HEK293 (cell line): ENCODE results near the gene SBF2.

ENCODE experiments used
- CTCF ChIA-PET: fragments of 350-600 bp; formaldehyde crosslinking; extraction: SDS; loops from one replicate; lab custom pipeline; 2021; ENCODE audit warnings: antibody characterized with exemption; lab: Yijun Ruan, JAX
- POLR2A ChIA-PET: fragments of 300-600 bp; formaldehyde crosslinking; extraction: SDS; loops from one replicate; lab custom pipeline; 2020; ENCODE audit warnings: antibody characterized with exemption, inconsistent platforms; lab: Yijun Ruan, JAX
- H3K27ac ChIP-seq: fragments of 200-500 bp; sonication (Bioruptor generic); 2 replicates; pipeline ENCODE4 v1.5.1; 2014; ENCODE audit warnings: low read depth, low read length, control low read depth, inconsistent platforms; ENCODE audit errors: extremely low read depth
- H3K36me3 ChIP-seq, 2 experiments: fragments of 200-500 bp in 1 of 2; sonication (Bioruptor generic) in 1 of 2; 1 replicate in 1 of 2; 2 replicates in 1 of 2; pipeline ENCODE4 v1.5.1; 2014 to 2017; ENCODE audit warnings: inconsistent platforms in 2 of 2, low read length in 2 of 2; ENCODE audit not compliant: control insufficient read depth in 2 of 2, insufficient read depth in 1 of 2
- H3K4me1 ChIP-seq: fragments of 200-500 bp; sonication (Bioruptor generic); 2 replicates; pipeline ENCODE4 v1.5.1; 2014; ENCODE audit warnings: mild to moderate bottlenecking, low read length, inconsistent platforms; ENCODE audit not compliant: control insufficient read depth, insufficient read depth
- H3K4me3 ChIP-seq: 2 replicates; pipeline ENCODE4 v1.5.1; 2011; ENCODE audit warnings: low read depth, mild to moderate bottlenecking, control low read depth, low read length, moderate library complexity
- H3K9me3 ChIP-seq: fragments of 200-500 bp; sonication (Bioruptor generic); 2 replicates; pipeline ENCODE4 v1.5.1; 2014; ENCODE audit warnings: low read depth, low read length, inconsistent platforms; ENCODE audit not compliant: control insufficient read depth, insufficient read depth
- GLI4 ChIP-seq: fragments of 450-650 bp; formaldehyde crosslinking; IDR thresholded peaks from 2 replicates; pipeline ENCODE4 v1.5.1; 2016; ENCODE audit warnings: missing biosample characterization, missing genetic modification characterization
- HOXD13 ChIP-seq: sonication (generic); formaldehyde crosslinking; IDR thresholded peaks from 2 replicates; pipeline ENCODE4 v1.8.0; 2022; ENCODE audit warnings: missing genetic modification reagents, borderline replicate concordance
- IKZF3 ChIP-seq: fragments of 450-650 bp; IDR thresholded peaks from 2 replicates; pipeline ENCODE4 v1.5.0; 2018; ENCODE audit warnings: missing biosample characterization, mild to moderate bottlenecking, missing genetic modification characterization, moderate library complexity
- SP2 ChIP-seq: fragments of 450-650 bp; formaldehyde crosslinking; IDR thresholded peaks from 2 replicates; pipeline ENCODE4 v1.5.1; 2016; ENCODE audit warnings: missing biosample characterization, missing genetic modification characterization
- TRIM28 ChIP-seq: IDR thresholded peaks from 2 replicates; pipeline ENCODE4 v1.6.1; 2011; ENCODE audit warnings: low read length, control low read depth, borderline replicate concordance
- YY1 ChIP-seq: fragments of 450-650 bp; formaldehyde crosslinking; IDR thresholded peaks from 2 replicates; pipeline ENCODE4 v1.5.1; 2018; ENCODE audit warnings: missing biosample characterization, missing genetic modification characterization
- ZBTB21 ChIP-seq: fragments of 450-650 bp; formaldehyde crosslinking; IDR thresholded peaks from 2 replicates; pipeline ENCODE4 v1.5.1; 2017; ENCODE audit warnings: missing biosample characterization, missing genetic modification characterization
- ZIC2 ChIP-seq: fragments of 450-650 bp; formaldehyde crosslinking; IDR thresholded peaks from 2 replicates; pipeline ENCODE4 v1.5.1; 2016; ENCODE audit warnings: missing biosample characterization, missing genetic modification characterization
- ZNF121 ChIP-seq: fragments of 450-650 bp; formaldehyde crosslinking; IDR thresholded peaks from 2 replicates; pipeline ENCODE4 v1.5.1; 2016; ENCODE audit warnings: missing biosample characterization, missing genetic modification characterization
- ZNF138 ChIP-seq: fragments of 450-650 bp; formaldehyde crosslinking; IDR thresholded peaks from 2 replicates; pipeline ENCODE4 v1.5.1; 2016; ENCODE audit warnings: missing biosample characterization, missing genetic modification characterization, borderline replicate concordance
- ZNF155 ChIP-seq: fragments of 450-650 bp; formaldehyde crosslinking; IDR thresholded peaks from 2 replicates; pipeline ENCODE4 v1.5.1; 2016; ENCODE audit warnings: missing biosample characterization, missing genetic modification characterization
- ZNF174 ChIP-seq: fragments of 450-650 bp; formaldehyde crosslinking; IDR thresholded peaks from 2 replicates; pipeline ENCODE4 v1.5.0; 2017; ENCODE audit warnings: missing biosample characterization, mild to moderate bottlenecking, missing genetic modification characterization
- ZNF19 ChIP-seq: fragments of 450-650 bp; formaldehyde crosslinking; IDR thresholded peaks from 2 replicates; pipeline ENCODE4; 2016; ENCODE audit warnings: missing biosample characterization, missing genetic modification characterization, low read depth
- ZNF223 ChIP-seq: fragments of 450-650 bp; formaldehyde crosslinking; IDR thresholded peaks from 2 replicates; pipeline ENCODE4 v1.5.1; 2016; ENCODE audit warnings: missing biosample characterization, missing genetic modification characterization
- ZNF37A ChIP-seq: fragments of 450-650 bp; IDR thresholded peaks from 2 replicates; pipeline ENCODE4 v1.5.1; 2018; ENCODE audit warnings: missing biosample characterization, missing genetic modification characterization
- ZNF423 ChIP-seq: fragments of 450-650 bp; formaldehyde crosslinking; IDR thresholded peaks from 2 replicates; pipeline ENCODE4 v1.5.1; 2016; ENCODE audit warnings: missing biosample characterization, missing genetic modification characterization
- ZNF501 ChIP-seq: fragments of 450-650 bp; formaldehyde crosslinking; IDR thresholded peaks from 2 replicates; pipeline ENCODE4 v1.5.1; 2016; ENCODE audit warnings: missing biosample characterization, missing genetic modification characterization
- ZNF529 ChIP-seq: fragments of 450-650 bp; formaldehyde crosslinking; IDR thresholded peaks from 2 replicates; pipeline ENCODE4 v1.5.1; 2017; ENCODE audit warnings: missing genetic modification characterization, missing biosample characterization; ENCODE audit not compliant: insufficient replicate concordance
- ZNF549 ChIP-seq: fragments of 450-650 bp; IDR thresholded peaks from 2 replicates; pipeline ENCODE4 v1.5.1; 2018; ENCODE audit warnings: missing biosample characterization, missing genetic modification characterization, mild to moderate bottlenecking, inconsistent platforms, moderate library complexity
- ZNF555 ChIP-seq: fragments of 450-650 bp; formaldehyde crosslinking; conservative IDR thresholded peaks from 2 replicates; pipeline ENCODE4 v1.5.1; 2017; ENCODE audit warnings: missing biosample characterization, mild to moderate bottlenecking, missing genetic modification characterization, inconsistent platforms
- ZNF585B ChIP-seq: fragments of 450-650 bp; formaldehyde crosslinking; IDR thresholded peaks from 2 replicates; pipeline ENCODE4 v1.5.1; 2016; ENCODE audit warnings: missing biosample characterization, missing genetic modification characterization
- ZNF660 ChIP-seq: fragments of 450-650 bp; IDR thresholded peaks from 2 replicates; pipeline ENCODE4 v1.5.1; 2018; ENCODE audit warnings: missing biosample characterization, mild to moderate bottlenecking, missing genetic modification characterization
- ZSCAN23 ChIP-seq: fragments of 450-650 bp; formaldehyde crosslinking; IDR thresholded peaks from 2 replicates; pipeline ENCODE4 v1.5.1; 2016; ENCODE audit warnings: missing biosample characterization, missing genetic modification characterization
- TF ChIP-seq, protein P1 (sequence below): fragments of 450-650 bp; formaldehyde crosslinking; IDR thresholded peaks from 2 replicates; pipeline ENCODE4 v1.5.1; 2016; ENCODE audit warnings: missing biosample characterization, missing genetic modification characterization
- TF ChIP-seq, protein P2 (sequence below): fragments of 450-650 bp; IDR thresholded peaks from 2 replicates; pipeline ENCODE4 v1.5.1; 2018; ENCODE audit warnings: missing biosample characterization, mild to moderate bottlenecking, missing genetic modification characterization

Gene SBF2

DNA sequence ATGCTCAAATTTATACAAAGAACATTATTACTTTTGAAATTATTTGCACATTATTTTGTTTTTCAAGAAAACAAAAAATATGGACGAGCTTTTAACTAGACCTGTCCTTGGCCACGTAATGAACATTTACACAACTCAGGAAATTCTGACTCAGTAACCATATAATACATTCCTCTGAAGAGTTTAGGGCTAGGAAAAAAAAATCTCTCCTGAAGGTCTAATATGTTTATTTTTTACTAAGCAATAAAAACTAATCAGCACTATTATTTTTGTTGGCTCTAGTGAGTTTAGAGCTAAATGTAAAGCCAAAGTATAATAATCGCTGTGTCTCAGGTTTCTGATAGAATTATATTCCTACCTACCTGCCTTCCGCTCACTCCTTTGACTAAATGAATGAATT, 442.7 kb downstream of the SBF2 start:
- CTCF ChIA-PET = interaction anchor here (0.7 to 1.4 kb wide), 3 partner anchors 11 to 122 kb away, joined by 3 to 4 read pairs (median 4); no protein-coding TSS in a partner anchor
- H3K27ac ChIP-seq = no peak overlapping the region
- H3K4me3 ChIP-seq = no peak overlapping the region
- H3K9me3 ChIP-seq = no peaks in the 10 kb centered on the region
- H3K36me3 ChIP-seq = peaks cover 0 to 34% of the 10 kb centered on the region in 2 experiments; a peak in 1 of 3 replicates
- POLR2A ChIA-PET = no interaction called here
- TF ChIP-seq IKZF3 (tag by site-specific recombination) (no peak), ZSCAN23 (no peak), ZNF585B (tag by site-specific recombination) (no peak), YY1 (tag by site-specific recombination) (no peak)
- TF ChIP-seq, all 188 proteins: peak for 0
- no peaks in the 10 kb centered on the region for H3K4me1 ChIP-seq

DNA sequence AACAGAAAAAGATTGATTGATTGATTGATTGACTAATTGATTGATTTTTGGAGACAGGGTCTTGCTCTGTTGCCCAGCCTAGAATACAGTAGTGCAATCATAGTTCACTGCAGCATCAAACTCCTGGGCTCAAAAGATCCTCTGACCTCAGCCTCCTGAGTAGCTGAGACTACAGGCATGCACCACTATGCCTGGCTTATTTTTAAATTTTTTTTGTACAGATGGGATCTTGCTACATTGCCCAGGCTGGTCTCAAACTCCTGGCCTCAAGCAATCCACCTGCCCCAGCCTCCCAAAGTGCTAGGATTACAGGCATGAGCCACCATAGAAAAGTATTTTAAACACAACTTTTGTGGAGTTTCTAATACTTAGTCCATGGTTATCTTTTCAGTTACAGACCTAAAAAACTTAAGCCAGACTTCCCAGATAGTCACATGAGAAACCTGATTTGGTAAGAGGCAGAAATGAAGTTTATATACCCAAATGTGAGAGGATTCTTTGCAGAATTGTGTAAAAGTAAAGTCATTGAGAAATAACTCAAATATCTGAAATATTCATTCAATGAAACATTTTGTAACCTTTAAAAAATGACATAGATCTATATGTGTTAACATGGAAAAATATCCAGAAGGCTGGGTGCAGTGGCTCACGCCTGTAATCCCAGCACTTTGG, 443.7 kb downstream of the SBF2 start:
- Histone ChIP-seq H3K9me3 (no peaks in the 10 kb centered on the region), H3K36me3 (peaks cover 0 to 29% of the 10 kb centered on the region in 2 experiments; a peak in 1 of 3 replicates), H3K4me3 (no peak overlapping the region), H3K27ac (no peak overlapping the region), H3K4me1 (no peaks in the 10 kb centered on the region)
- ChIA-PET POLR2A (no interaction called here), CTCF (no interaction called here)
- TF ChIP-seq TRIM28 = no peak
- TF ChIP-seq HOXD13 (CRISPR knock-in tag) = no peak
- peak; percentile 76 for TF ChIP-seq ZNF121 (tag by site-specific recombination)
- no peak for TF ChIP-seq ZNF19
- no peak for TF ChIP-seq ZNF555
- TF ChIP-seq ZNF155 = no peak

DNA sequence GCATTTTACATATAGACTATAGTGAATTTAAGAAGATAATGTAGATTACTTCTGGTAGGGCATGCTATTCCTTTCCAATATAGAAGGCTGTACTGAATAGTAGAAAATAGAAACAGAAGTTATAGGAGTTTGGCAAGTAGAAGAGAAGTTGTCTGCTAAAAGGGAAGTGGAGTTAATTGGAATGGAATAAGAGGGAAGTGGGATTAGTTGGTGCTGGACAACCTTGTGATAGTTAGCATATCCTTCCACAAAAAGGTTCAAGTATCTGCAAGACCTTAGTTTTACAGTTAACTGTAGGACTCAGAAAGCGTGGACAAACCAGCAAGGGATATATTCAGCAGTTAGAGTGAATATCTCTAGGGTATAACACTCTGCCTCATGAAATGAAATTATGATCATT, 444.6 kb downstream of the SBF2 start:
- H3K36me3 ChIP-seq = peaks cover 0 to 29% of the 10 kb centered on the region in 2 experiments; a peak in 1 of 3 replicates
- TF ChIP-seq GLI4 (tag by site-specific recombination) = no peak
- no peak for TF ChIP-seq ZNF223 (tag by site-specific recombination)
- no peak for TF ChIP-seq SP2 (tag by site-specific recombination)
- no peak for TF ChIP-seq ZNF37A (tag by site-specific recombination)
- TF ChIP-seq ZNF549 (tag by site-specific recombination) = no peak
- no peak for TF ChIP-seq ZNF138 (tag by site-specific recombination)
- TF ChIP-seq ZNF423 = no peak
- TF ChIP-seq ZNF660 (tag by site-specific recombination) = no peak
- no peak for TF ChIP-seq ZIC2
- TF ChIP-seq ZNF174 (tag by site-specific recombination) = no peak
- no peak for TF ChIP-seq ZNF501 (tag by site-specific recombination)
- no peak for TF ChIP-seq ZBTB21 (tag by site-specific recombination)
- TF ChIP-seq, protein P1, sequence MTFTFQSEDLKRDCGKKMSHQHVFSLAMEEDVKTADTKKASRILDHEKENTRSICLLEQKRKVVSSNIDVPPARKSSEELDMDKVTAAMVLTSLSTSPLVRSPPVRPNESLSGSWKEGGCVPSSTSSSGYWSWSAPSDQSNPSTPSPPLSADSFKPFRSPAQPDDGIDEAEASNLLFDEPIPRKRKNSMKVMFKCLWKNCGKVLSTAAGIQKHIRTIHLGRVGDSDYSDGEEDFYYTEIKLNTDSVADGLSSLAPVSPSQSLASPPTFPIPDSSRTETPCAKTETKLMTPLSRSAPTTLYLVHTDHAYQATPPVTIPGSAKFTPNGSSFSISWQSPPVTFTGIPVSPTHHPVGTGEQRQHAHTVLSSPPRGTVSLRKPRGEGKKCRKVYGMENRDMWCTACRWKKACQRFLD = no peak
- TF ChIP-seq, protein P2, sequence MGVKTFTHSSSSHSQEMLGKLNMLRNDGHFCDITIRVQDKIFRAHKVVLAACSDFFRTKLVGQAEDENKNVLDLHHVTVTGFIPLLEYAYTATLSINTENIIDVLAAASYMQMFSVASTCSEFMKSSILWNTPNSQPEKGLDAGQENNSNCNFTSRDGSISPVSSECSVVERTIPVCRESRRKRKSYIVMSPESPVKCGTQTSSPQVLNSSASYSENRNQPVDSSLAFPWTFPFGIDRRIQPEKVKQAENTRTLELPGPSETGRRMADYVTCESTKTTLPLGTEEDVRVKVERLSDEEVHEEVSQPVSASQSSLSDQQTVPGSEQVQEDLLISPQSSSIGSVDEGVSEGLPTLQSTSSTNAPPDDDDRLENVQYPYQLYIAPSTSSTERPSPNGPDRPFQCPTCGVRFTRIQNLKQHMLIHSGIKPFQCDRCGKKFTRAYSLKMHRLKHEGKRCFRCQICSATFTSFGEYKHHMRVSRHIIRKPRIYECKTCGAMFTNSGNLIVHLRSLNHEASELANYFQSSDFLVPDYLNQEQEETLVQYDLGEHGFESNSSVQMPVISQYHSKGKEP (tag by site-specific recombination) = no peak
- no peak for TF ChIP-seq ZNF529
- TF ChIP-seq, all 188 proteins: peak for 0
- Histone ChIP-seq H3K4me3 (no peak overlapping the region), H3K9me3 (no peaks in the 10 kb centered on the region), H3K27ac (no peak overlapping the region), H3K4me1 (no peaks in the 10 kb centered on the region)
- POLR2A ChIA-PET = no interaction called here
- CTCF ChIA-PET = interaction anchor here (0.6 kb wide), 1 partner anchor 1650 kb away, joined by 3 read pairs; no protein-coding TSS in a partner anchor
